ENCODE data around the gene HTR1E.

HTR1E gene

DNA sequence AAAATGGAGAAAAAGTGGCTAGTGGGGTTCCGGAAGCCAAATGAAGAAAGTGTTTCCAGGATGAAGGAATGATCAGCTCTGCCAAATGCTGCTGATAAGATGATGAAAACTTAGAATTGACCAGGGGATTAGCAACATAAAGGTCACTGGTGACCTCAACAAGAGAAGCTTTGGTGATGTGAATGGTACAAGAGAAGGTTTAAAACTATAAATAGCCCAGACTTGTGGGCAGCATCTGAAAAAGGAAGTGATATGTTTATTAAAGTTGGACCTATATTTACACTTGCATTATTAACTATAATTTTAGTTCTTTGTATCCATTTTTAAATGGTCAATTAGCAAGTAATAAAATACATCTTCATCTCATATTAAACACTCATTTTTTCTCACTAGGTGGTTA is 112.5 kb downstream of the HTR1E start:
- in situ Hi-C loops (cut with HindIII; ENCODE audit: low sequenced_read_pairs) = no loop called here

DNA sequence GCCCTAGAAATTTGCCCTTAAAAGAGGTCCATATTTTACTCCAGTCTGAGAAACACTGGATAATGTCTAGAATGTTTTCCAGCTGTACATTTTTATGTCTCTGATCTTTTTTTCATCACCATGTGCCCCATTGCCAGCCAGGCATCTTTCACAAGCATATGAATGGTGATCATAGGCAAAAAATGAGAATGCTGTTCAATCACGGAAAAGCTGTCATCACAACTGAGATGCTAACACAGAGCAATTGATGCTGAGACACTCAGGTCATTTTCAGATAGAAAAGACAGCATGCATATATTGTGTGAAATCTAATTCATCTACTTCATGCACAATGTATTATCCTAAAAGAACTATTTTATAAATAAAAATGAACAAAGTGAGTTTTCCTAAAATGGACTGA is 116.0 kb downstream of the HTR1E start:
- TF ChIP-seq, protein P1, sequence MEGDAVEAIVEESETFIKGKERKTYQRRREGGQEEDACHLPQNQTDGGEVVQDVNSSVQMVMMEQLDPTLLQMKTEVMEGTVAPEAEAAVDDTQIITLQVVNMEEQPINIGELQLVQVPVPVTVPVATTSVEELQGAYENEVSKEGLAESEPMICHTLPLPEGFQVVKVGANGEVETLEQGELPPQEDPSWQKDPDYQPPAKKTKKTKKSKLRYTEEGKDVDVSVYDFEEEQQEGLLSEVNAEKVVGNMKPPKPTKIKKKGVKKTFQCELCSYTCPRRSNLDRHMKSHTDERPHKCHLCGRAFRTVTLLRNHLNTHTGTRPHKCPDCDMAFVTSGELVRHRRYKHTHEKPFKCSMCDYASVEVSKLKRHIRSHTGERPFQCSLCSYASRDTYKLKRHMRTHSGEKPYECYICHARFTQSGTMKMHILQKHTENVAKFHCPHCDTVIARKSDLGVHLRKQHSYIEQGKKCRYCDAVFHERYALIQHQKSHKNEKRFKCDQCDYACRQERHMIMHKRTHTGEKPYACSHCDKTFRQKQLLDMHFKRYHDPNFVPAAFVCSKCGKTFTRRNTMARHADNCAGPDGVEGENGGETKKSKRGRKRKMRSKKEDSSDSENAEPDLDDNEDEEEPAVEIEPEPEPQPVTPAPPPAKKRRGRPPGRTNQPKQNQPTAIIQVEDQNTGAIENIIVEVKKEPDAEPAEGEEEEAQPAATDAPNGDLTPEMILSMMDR (IDR thresholded peaks at IDR 0.05; ENCODE audit: low read depth, low read length, missing control alignments) = no peak
- in situ Hi-C loops (cut with HindIII; ENCODE audit: low sequenced_read_pairs) = no loop called here
- H3K4me3 ChIP-seq (ENCODE audit: low read depth, low read length) = no peak overlapping the region
- no peak for DNase-seq (ENCODE audit: low read depth)

More for the DNA sequence above, 112.5 kb downstream of the HTR1E start:
- TF ChIP-seq, protein P1 (IDR thresholded peaks at IDR 0.05; ENCODE audit: low read depth, low read length, missing control alignments) = no peak
- DNase-seq (ENCODE audit: low read depth) = no peak
- no peak overlapping the region for H3K4me3 ChIP-seq (ENCODE audit: low read depth, low read length)

DNA sequence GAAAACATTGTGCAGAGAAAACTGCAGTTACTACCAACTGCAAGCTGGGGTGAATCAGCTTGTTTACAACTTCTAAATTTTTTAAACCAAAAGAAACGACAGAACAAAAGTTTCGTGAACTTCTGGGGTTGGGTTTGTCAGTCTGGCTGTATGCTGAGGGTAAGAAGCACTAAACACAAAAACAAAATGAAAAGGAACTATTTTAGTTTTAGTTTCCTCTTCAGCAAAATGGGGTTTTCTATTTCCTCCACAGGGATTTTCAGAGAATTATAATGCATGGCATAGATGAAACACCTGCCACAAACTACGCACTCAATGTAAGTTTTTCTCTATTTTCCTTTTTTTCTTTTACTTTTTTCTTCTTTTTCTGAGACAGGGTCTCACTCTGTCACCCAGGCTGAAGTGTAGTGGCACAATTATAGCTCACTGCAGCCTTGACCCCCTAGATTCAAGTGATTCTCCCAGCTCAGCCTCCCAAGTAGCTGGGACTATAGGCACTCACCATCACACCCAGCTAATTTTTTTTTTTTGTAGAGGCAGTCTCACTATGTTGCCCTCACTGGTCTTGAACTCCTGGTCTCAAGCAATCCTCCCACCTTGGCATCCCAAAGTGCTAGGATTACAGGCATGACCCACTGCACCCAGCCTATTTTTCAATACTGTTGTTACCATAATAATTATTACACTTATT is 117.0 kb downstream of the HTR1E start:
- in situ Hi-C loops (cut with HindIII; ENCODE audit: low sequenced_read_pairs) = no loop called here
- TF ChIP-seq, protein P1 (IDR thresholded peaks at IDR 0.05; ENCODE audit: low read depth, low read length, missing control alignments) = no peak
- DNase-seq (ENCODE audit: low read depth) = no peak

DNA sequence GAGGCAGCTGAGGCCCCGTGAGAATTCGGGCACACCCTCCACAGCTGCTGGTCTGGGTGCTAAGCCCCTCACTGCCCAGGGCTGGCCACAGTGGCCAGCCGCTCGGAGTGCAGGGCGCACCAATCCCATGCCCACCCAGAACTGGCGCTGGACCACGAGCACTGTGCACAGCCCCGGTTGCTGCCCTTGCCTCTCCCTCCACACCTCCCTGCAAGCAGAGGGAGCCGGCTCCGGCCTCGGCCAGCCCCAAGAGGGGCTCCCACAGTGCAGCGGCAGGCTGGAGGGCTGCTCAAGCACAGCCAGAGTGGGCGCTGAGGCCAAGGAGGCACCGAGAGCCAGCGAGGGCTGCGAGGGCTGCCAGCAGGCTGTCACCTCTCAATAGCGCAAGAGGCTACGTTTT is 122.6 kb downstream of the HTR1E start:
- no peak overlapping the region for H3K4me3 ChIP-seq (ENCODE audit: low read depth, low read length)
- in situ Hi-C loops (cut with HindIII; ENCODE audit: low sequenced_read_pairs) = no loop called here
- no peak for DNase-seq (ENCODE audit: low read depth)
- TF ChIP-seq, protein P1 (IDR thresholded peaks at IDR 0.05; ENCODE audit: low read depth, low read length, missing control alignments) = no peak

More for the DNA sequence above, 117.0 kb downstream of the HTR1E start:
- H3K4me3 ChIP-seq (ENCODE audit: low read depth, low read length) = no peak overlapping the region

GRCh38 chr6:87065117-87065516 is 127.8 kb downstream of the HTR1E start:
- H3K4me3 ChIP-seq (ENCODE audit: low read depth, low read length) = no peak overlapping the region
- in situ Hi-C loops (cut with HindIII; ENCODE audit: low sequenced_read_pairs) = no loop called here
- TF ChIP-seq, protein P1 (IDR thresholded peaks at IDR 0.05; ENCODE audit: low read depth, low read length, missing control alignments) = no peak
- no peak for DNase-seq (ENCODE audit: low read depth)

Measured in astrocyte of the cerebellum (primary cell).